Right atrium auricular region (tissue), 2 donors: Measurements from ENCODE around the gene FOXN3. TPM values are rescaled to one million over a fixed set of nuclear protein-coding genes. Genes with fewer than 3 reads are reported as not detected.

Experiments used
- DNase-seq: peaks from one replicate; pipeline ENCODE4 v3.0.0-alpha.2; 2019; ENCODE audit warnings: low spot score
- H3K27ac ChIP-seq, 2 donors: fragments of 200-600 bp; sonication (generic); 1 replicate in 1 of 2; 2 replicates in 1 of 2; pipeline ENCODE4 v1.5.1; 2016 to 2019
- H3K27me3 ChIP-seq, 2 donors: fragments of 200-600 bp; sonication (generic); one replicate each; pipeline versions ENCODE4 v1.5.1 to v1.6.0; 2017 to 2019
- H3K36me3 ChIP-seq: fragments of 200-600 bp; sonication (generic); one replicate; pipeline ENCODE4 v1.5.1; 2016
- H3K4me1 ChIP-seq, 2 donors: fragments of 200-600 bp; sonication (generic); one replicate each; pipeline versions ENCODE4 v1.5.1 to v1.6.0; 2017 to 2019
- H3K4me3 ChIP-seq, 2 donors: fragments of 200-600 bp; sonication (generic); 1 replicate in 1 of 2; 2 replicates in 1 of 2; pipeline ENCODE4 v1.5.1; 2017 to 2019; ENCODE audit warnings: mild to moderate bottlenecking in 1 of 2, moderate library complexity in 1 of 2
- H3K9me3 ChIP-seq, 2 donors: fragments of 200-600 bp; sonication (generic); one replicate each; pipeline ENCODE4 v1.5.1; 2019
- total RNA-seq, 2 donors: library from RNA; depleted of rRNA; stranded (reverse); fragments of >200 nt; gene quantifications; one replicate each; pipeline ENCODE4 v1.1.0, GENCODE V29; 2016
- TF ChIP-seq, protein P1 (sequence below), 2 donors: fragments of 200-600 bp; sonication (generic); IDR thresholded peaks; one replicate each; pipeline ENCODE4 v1.5.1; 2019; ENCODE audit warnings: antibody characterized with exemption in 2 of 2

Gene FOXN3
- total RNA-seq, 2 donors from 2014 or later: 80.1 to 90.3 TPM

DNA sequence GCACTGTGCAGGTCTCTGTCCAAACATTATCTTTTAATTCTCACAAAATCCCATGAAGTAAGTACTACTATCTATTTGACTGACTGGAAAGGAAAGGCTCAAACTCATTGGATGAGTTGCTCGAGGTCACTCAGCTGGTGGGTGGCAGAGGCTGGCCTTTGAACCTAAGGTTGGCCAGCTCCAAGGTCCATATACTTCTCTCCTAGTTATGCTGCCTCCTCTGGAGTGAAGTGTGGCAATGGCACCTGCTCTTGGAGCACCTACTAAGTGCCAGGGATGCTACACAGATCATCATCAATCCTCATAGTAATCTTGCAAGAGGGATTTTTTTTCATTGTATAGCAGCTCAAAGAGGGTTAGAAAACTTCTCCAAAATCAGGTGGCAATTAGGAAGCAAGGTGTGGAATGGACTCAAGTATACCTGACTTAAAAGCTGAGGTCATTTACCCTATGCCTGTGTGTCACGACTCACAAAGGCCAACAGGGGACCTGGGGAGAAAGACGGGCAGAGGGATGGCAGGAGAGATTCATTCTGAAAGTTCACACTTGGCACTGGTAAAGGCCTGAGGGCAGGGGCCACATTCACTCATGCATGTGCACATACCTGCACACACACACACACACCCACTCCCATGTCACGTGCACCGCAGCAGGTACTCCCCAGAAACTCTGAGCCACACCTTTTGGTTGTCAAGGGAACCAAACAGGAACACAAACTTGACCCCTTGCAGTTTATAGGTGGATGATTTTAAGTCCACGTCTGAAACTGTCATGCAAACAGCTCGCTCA, 146.4 kb downstream of the FOXN3 start:
- Histone ChIP-seq H3K27ac (no peak overlapping the region), H3K27me3 (no peaks in the 10 kb centered on the region), H3K9me3 (no peaks in the 10 kb centered on the region), H3K4me1 (peaks cover 0 to 39% of the 10 kb centered on the region in 2 donors), H3K36me3 (no peaks in the 10 kb centered on the region), H3K4me3 (no peak overlapping the region)
- TF ChIP-seq, protein P1, sequence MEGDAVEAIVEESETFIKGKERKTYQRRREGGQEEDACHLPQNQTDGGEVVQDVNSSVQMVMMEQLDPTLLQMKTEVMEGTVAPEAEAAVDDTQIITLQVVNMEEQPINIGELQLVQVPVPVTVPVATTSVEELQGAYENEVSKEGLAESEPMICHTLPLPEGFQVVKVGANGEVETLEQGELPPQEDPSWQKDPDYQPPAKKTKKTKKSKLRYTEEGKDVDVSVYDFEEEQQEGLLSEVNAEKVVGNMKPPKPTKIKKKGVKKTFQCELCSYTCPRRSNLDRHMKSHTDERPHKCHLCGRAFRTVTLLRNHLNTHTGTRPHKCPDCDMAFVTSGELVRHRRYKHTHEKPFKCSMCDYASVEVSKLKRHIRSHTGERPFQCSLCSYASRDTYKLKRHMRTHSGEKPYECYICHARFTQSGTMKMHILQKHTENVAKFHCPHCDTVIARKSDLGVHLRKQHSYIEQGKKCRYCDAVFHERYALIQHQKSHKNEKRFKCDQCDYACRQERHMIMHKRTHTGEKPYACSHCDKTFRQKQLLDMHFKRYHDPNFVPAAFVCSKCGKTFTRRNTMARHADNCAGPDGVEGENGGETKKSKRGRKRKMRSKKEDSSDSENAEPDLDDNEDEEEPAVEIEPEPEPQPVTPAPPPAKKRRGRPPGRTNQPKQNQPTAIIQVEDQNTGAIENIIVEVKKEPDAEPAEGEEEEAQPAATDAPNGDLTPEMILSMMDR (IDR thresholded peaks at IDR 0.05): no peak
- no peak for DNase-seq

DNA sequence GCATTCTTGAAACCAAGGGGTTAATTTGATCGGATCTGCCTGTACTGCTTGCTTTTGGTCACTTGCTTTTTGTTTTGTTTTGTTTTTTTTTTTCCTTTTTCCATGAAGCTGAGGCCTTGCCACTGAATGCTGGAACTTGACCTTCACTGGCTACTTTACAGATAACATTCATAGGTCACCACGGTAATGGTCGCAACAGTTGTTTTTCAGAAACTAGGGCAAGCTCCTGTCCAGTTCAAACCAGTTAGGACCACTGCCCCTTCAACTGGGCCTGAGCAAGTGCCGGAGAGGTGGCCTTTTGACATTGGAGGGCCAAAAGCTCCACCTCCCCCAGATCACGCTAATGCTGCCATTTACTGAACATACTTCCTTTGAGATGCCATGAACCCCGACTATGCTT, 147.6 kb downstream of the FOXN3 start:
- no peaks in the 10 kb centered on the region for H3K27me3 ChIP-seq
- TF ChIP-seq, protein P1 (IDR thresholded peaks at IDR 0.05): no peak
- peaks cover 0 to 46% of the 10 kb centered on the region in 2 donors for H3K4me1 ChIP-seq
- H3K36me3 ChIP-seq: no peaks in the 10 kb centered on the region
- no peaks in the 10 kb centered on the region for H3K9me3 ChIP-seq
- no peak overlapping the region for H3K27ac ChIP-seq
- DNase-seq: no peak
- no peak overlapping the region for H3K4me3 ChIP-seq

DNA sequence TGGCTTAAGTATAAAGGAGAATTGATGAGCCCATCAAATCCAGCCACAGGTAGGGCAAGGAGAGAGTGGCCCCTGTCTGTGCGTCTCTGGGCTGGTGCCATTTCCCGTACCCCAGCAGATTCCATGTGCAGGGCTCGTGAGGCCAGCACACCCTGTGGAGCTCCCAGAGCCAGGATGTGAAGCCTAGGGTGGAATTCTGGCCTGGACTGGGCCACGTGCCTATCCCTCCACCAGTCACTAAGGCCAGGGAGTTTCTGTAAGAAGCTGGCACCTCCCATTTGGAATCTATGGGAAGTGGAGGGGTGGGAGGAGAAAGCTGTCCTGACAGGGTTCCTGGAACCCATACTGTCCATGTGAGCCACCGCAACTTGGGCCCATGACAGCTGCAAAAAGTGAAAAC, 148.5 kb downstream of the FOXN3 start:
- no peak for DNase-seq
- no peaks in the 10 kb centered on the region for H3K9me3 ChIP-seq
- H3K4me1 ChIP-seq: peaks cover 0 to 46% of the 10 kb centered on the region in 2 donors
- no peaks in the 10 kb centered on the region for H3K36me3 ChIP-seq
- peak overlapping the region in 1 of 2 donors; percentile 13 for H3K27ac ChIP-seq
- no peak overlapping the region for H3K4me3 ChIP-seq
- no peaks in the 10 kb centered on the region for H3K27me3 ChIP-seq
- TF ChIP-seq, protein P1 (IDR thresholded peaks at IDR 0.05): no peak

DNA sequence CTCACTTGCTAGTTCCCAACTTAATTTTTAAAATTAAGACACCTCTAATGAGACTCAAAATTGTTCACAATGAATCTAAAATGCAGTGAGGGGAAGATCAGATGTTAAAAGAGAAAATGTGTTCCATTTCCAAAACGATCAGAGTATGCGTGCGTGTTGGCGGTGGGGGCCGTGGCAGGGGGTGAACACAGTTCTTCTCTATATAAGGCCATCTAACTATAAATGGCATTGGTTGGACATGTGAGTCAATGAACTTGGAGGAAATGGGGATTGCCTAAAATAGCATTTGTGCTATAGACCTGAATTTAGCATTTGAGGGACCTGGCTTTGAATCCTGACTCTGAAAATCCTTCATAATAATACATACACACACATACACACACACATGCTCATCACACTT, 149.4 kb downstream of the FOXN3 start:
- Histone ChIP-seq H3K4me1 (peaks cover 0 to 46% of the 10 kb centered on the region in 2 donors), H3K27ac (no peak overlapping the region), H3K9me3 (no peaks in the 10 kb centered on the region), H3K36me3 (no peaks in the 10 kb centered on the region), H3K4me3 (no peak overlapping the region), H3K27me3 (no peaks in the 10 kb centered on the region)
- DNase-seq: no peak
- TF ChIP-seq, protein P1 (IDR thresholded peaks at IDR 0.05): no peak

DNA sequence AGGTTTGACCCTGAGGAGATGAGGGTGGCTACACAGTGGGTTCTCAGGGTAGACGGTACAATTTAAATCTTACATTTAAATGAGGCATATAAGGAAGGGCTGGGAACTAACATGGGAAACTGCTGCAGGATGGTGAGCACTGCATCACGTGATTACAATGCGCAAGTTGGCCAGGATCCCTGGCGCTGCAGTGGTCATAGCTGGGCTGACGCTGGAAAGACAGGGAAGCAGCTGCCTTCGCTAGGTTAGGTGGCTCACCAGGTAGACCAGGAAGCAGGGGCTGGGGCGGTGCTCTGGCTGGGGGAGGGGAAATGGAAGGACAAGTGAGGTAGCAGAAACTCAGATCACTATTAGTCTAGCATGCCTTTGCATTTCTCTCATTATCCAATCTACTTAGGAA, 149.9 kb downstream of the FOXN3 start:
- no peaks in the 10 kb centered on the region for H3K9me3 ChIP-seq
- no peak overlapping the region for H3K27ac ChIP-seq
- H3K27me3 ChIP-seq: no peaks in the 10 kb centered on the region
- TF ChIP-seq, protein P1 (IDR thresholded peaks at IDR 0.05): no peak
- peaks cover 0 to 46% of the 10 kb centered on the region in 2 donors for H3K4me1 ChIP-seq
- DNase-seq: no peak
- H3K36me3 ChIP-seq: no peaks in the 10 kb centered on the region
- H3K4me3 ChIP-seq: no peak overlapping the region

DNA sequence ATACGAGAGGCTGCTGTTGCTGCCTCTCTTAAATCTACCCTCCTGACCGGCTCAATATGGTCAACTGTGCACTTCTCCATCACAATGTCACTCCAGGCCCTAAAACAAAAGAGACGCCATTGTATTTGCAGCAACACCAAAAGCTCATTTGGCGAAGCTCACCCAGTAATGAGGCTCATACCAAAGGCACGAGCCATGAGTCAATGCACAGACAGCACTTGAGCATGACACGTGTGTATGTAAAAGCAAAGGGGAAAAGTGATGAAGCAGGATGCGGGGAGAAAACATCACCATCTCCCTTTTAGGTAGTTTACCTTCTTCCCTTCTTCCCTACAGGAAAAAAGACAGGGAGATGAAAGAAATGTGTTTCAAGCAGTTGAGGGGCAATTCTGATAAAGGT, 150.3 kb downstream of the FOXN3 start:
- no peak overlapping the region for H3K4me3 ChIP-seq
- no peaks in the 10 kb centered on the region for H3K36me3 ChIP-seq
- H3K9me3 ChIP-seq: no peaks in the 10 kb centered on the region
- TF ChIP-seq, protein P1 (IDR thresholded peaks at IDR 0.05): no peak
- no peak for DNase-seq
- no peaks in the 10 kb centered on the region for H3K27me3 ChIP-seq
- H3K4me1 ChIP-seq: peaks cover 0 to 46% of the 10 kb centered on the region in 2 donors
- H3K27ac ChIP-seq: no peak overlapping the region
